ENCODE measurements around the gene UGT3A1.

DNA sequence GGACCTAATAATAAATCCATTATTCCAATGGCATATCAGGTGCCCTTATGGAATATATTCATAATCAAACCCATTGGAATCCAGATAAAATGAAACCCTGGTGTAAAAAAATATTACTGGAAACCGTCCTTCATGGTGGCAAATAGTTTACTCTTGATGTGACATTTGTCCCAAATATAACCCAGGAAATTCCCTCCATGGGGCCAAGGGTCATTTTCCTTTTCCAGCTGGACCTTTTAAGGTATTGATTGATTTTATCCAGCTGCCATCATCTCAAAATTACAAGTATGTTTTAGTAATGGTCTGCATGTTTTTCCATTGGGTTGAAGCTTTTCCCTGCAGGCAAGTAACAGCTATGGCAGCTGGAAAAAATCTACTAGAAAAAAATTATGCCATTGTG is 8.4 kb upstream of the UGT3A1 start:
- TF ChIP-seq CTCF (IDR thresholded peaks at IDR 0.05), result no peak
- TF ChIP-seq POLR2A (IDR thresholded peaks at IDR 0.05), result no peak

Measured in heart left ventricle (tissue), 13 donors.